ENCODE data around the gene ZNF780A. TPM values are rescaled to one million over a fixed set of nuclear protein-coding genes. Genes with fewer than 3 reads are reported as not detected.
"Not testable (repeated sequence)": the region's sequence is repeated elsewhere in the genome, so short reads cannot be mapped to it uniquely, and the experiment has no call there.

Gene ZNF780A
- total and polyA plus RNA-seq, 4 donors: 10.4 to 32.9 (median 20.1) TPM

GRCh38 chr19:40055049-40055448, 35.7 kb downstream of the ZNF780A start:
- Histone ChIP-seq H3K4me1 (ENCODE audit: control insufficient read depth in 5 of 5, insufficient read depth in 5 of 5, low read length in 5 of 5) (peaks cover 0 to 8% (median 6%) of the 10 kb centered on the region in 5 donors), H3K4me3 (peak overlapping the region; percentile 81), H3K9ac (ENCODE audit: insufficient read depth in 1 of 2, low read length in 2 of 2) (peak overlapping the region; percentile 30 to 89), H3K36me3 (ENCODE audit: control insufficient read depth in 4 of 4, insufficient read depth in 4 of 4, low read length in 4 of 4) (peaks cover 0 to 7% (median 2%) of the 10 kb centered on the region in 4 donors), H3K27me3 (ENCODE audit: control insufficient read depth in 3 of 3, insufficient read depth in 3 of 3, low read length in 2 of 3) (no peaks in the 10 kb centered on the region), H3K27ac (ENCODE audit: low read depth in 1 of 2, low read length in 1 of 2) (no peak overlapping the region), H3K9me3 (ENCODE audit: control insufficient read depth in 4 of 4, insufficient read depth in 3 of 4, low read length in 3 of 4) (peaks cover 0 to 27% (median 2%) of the 10 kb centered on the region in 4 donors)
- DNase-seq (no peak), ATAC-seq (ENCODE audit: insufficient read depth, low FRiP score) (no peak)
- no peak for TF ChIP-seq CTCF (IDR thresholded peaks at IDR 0.05; ENCODE audit: control extremely low read depth, extremely low read depth)
- WGBS, 2 donors: 53 to 54% methylated on average over 10 of the region's 10 CpGs

- H3K27ac ChIP-seq (ENCODE audit: low read depth in 1 of 2, low read length in 1 of 2): no peak overlapping the region
- no peak for DNase-seq
- peaks cover 0 to 23% (median 2%) of the 10 kb centered on the region in 4 donors for H3K9me3 ChIP-seq (ENCODE audit: control insufficient read depth in 4 of 4, insufficient read depth in 3 of 4, low read length in 3 of 4)
- H3K4me3 ChIP-seq: no peak overlapping the region
- H3K27me3 ChIP-seq (ENCODE audit: control insufficient read depth in 3 of 3, insufficient read depth in 3 of 3, low read length in 2 of 3): no peaks in the 10 kb centered on the region
- TF ChIP-seq CTCF (IDR thresholded peaks at IDR 0.05; ENCODE audit: control extremely low read depth, extremely low read depth): no peak
- WGBS, 2 donors: 92 to 96% methylated on average over 9 of the region's 9 CpGs
- peaks cover 1 to 9% (median 3%) of the 10 kb centered on the region in 4 donors for H3K36me3 ChIP-seq (ENCODE audit: control insufficient read depth in 4 of 4, insufficient read depth in 4 of 4, low read length in 4 of 4)
- H3K4me1 ChIP-seq (ENCODE audit: control insufficient read depth in 5 of 5, insufficient read depth in 5 of 5, low read length in 5 of 5): peaks cover 0 to 8% (median 6%) of the 10 kb centered on the region in 5 donors
- ATAC-seq (ENCODE audit: insufficient read depth, low FRiP score): no peak
- no peak overlapping the region for H3K9ac ChIP-seq (ENCODE audit: insufficient read depth in 1 of 2, low read length in 2 of 2)
Observed at GRCh38 chr19:40054632-40055031, 36.1 kb downstream of the ZNF780A start.

GRCh38 chr19:40053491-40053890, 37.3 kb downstream of the ZNF780A start:
- 98 to 100% methylated on average over 2 of the region's 2 CpGs for WGBS, 2 donors
- TF ChIP-seq CTCF (IDR thresholded peaks at IDR 0.05; ENCODE audit: control extremely low read depth, extremely low read depth): no peak
- H3K9ac ChIP-seq (ENCODE audit: insufficient read depth in 1 of 2, low read length in 2 of 2): no peak overlapping the region
- no peak overlapping the region for H3K27ac ChIP-seq (ENCODE audit: low read depth in 1 of 2, low read length in 1 of 2)
- H3K4me1 ChIP-seq (ENCODE audit: control insufficient read depth in 5 of 5, insufficient read depth in 5 of 5, low read length in 5 of 5): peaks cover 0 to 8% (median 6%) of the 10 kb centered on the region in 5 donors
- DNase-seq: no peak
- H3K36me3 ChIP-seq (ENCODE audit: control insufficient read depth in 4 of 4, insufficient read depth in 4 of 4, low read length in 4 of 4): peaks cover 4 to 20% (median 12%) of the 10 kb centered on the region in 4 donors
- H3K27me3 ChIP-seq (ENCODE audit: control insufficient read depth in 3 of 3, insufficient read depth in 3 of 3, low read length in 2 of 3): no peaks in the 10 kb centered on the region
- no peak for ATAC-seq (ENCODE audit: insufficient read depth, low FRiP score)
- no peak overlapping the region for H3K4me3 ChIP-seq
- peaks cover 0 to 16% (median 4%) of the 10 kb centered on the region in 4 donors for H3K9me3 ChIP-seq (ENCODE audit: control insufficient read depth in 4 of 4, insufficient read depth in 3 of 4, low read length in 3 of 4)

- not testable (repeated sequence) for H3K4me1 ChIP-seq (ENCODE audit: control insufficient read depth in 5 of 5, insufficient read depth in 5 of 5, low read length in 5 of 5); H3K4me3 ChIP-seq; H3K27ac ChIP-seq (ENCODE audit: low read depth in 1 of 2, low read length in 1 of 2); ATAC-seq (ENCODE audit: insufficient read depth, low FRiP score); H3K9ac ChIP-seq (ENCODE audit: insufficient read depth in 1 of 2, low read length in 2 of 2); H3K27me3 ChIP-seq (ENCODE audit: control insufficient read depth in 3 of 3, insufficient read depth in 3 of 3, low read length in 2 of 3); DNase-seq
- H3K9me3 ChIP-seq (ENCODE audit: control insufficient read depth in 4 of 4, insufficient read depth in 3 of 4, low read length in 3 of 4): peaks cover 3 to 18% (median 11%) of the 10 kb centered on the region in 4 donors
- H3K36me3 ChIP-seq (ENCODE audit: control insufficient read depth in 4 of 4, insufficient read depth in 4 of 4, low read length in 4 of 4): peaks cover 11 to 34% (median 24%) of the 10 kb centered on the region in 4 donors
- WGBS, 2 donors: 91 to 100% methylated on average over 1 of the region's 1 CpG
Observed at GRCh38 chr19:40041718-40042117, 49.0 kb downstream of the ZNF780A start.

DNA sequence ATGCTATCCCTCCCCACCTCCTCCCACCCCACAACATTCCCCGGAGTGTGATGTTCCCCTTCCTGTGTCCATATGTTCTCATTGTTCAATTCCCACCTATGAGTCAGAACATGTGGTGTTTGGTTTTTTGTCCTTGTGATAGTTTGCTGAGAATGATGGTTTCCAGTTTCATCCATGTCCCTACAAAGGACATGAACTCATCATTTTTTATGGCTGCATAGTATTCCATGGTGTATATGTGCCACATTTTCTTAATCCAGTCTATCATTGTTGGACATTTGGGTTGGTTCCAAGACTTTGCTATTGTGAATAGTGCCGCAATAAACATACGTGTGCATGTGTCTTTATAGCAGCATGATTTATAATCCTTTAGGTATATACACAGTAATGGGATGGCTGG, 52.7 kb downstream of the ZNF780A start:
- not testable (repeated sequence) for H3K9ac ChIP-seq (ENCODE audit: insufficient read depth in 1 of 2, low read length in 2 of 2); H3K27ac ChIP-seq (ENCODE audit: low read depth in 1 of 2, low read length in 1 of 2); H3K4me3 ChIP-seq; H3K27me3 ChIP-seq (ENCODE audit: control insufficient read depth in 3 of 3, insufficient read depth in 3 of 3, low read length in 2 of 3); DNase-seq; ATAC-seq (ENCODE audit: insufficient read depth, low FRiP score); H3K4me1 ChIP-seq (ENCODE audit: control insufficient read depth in 5 of 5, insufficient read depth in 5 of 5, low read length in 5 of 5)
- Histone ChIP-seq H3K36me3 (ENCODE audit: control insufficient read depth in 4 of 4, insufficient read depth in 4 of 4, low read length in 4 of 4) (peaks cover under 1 to 20% (median 10%) of the 10 kb centered on the region in 4 donors), H3K9me3 (ENCODE audit: control insufficient read depth in 4 of 4, insufficient read depth in 3 of 4, low read length in 3 of 4) (peaks cover 6 to 31% (median 21%) of the 10 kb centered on the region in 4 donors)
- WGBS, 2 donors: 96 to 100% methylated on average over 3 of the region's 3 CpGs

All from lung (tissue), 12 donors.